Measurements from ENCODE around the gene PTAFR. TPM values are rescaled to one million over a fixed set of nuclear protein-coding genes. Genes with fewer than 3 reads are reported as not detected.
"Not testable (repeated sequence)": the region's sequence is repeated elsewhere in the genome, so short reads cannot be mapped to it uniquely, and the experiment has no call there.

Gene PTAFR
- total RNA-seq, 2 experiments from 2014 or later = 0.20 to 0.56 TPM

GRCh38 chr1:28150125-28150780 lies 26.2 kb downstream of the PTAFR start:
- H3K4me3 Mint-ChIP-seq = no peak overlapping the region
- no peaks in the 10 kb centered on the region for H3K9me3 Mint-ChIP-seq
- H3K27me3 Mint-ChIP-seq = peaks cover 37% of the 10 kb centered on the region
- CTCF ChIA-PET = interaction anchor here (0.8 kb wide), 1 partner anchor 14 kb away, joined by 3 read pairs; no protein-coding TSS in a partner anchor
- H3K36me3 Mint-ChIP-seq (ENCODE audit: low read depth) = no peaks in the 10 kb centered on the region
- H3K27ac Mint-ChIP-seq = no peak overlapping the region
- peaks cover 1% of the 10 kb centered on the region for H3K4me1 Mint-ChIP-seq
- DNase-seq = no peak
- POLR2A ChIA-PET = no interaction called here

GRCh38 chr1:28148880-28149195 lies 27.7 kb downstream of the PTAFR start:
- POLR2A ChIA-PET = no interaction called here
- no peak for DNase-seq
- Mint-ChIP-seq H3K4me1 (peaks cover 9% of the 10 kb centered on the region), H3K27me3 (peaks cover 35% of the 10 kb centered on the region), H3K27ac (no peak overlapping the region), H3K9me3 (no peaks in the 10 kb centered on the region), H3K4me3 (no peak overlapping the region), H3K36me3 (ENCODE audit: low read depth) (no peaks in the 10 kb centered on the region)
- CTCF ChIA-PET = interaction anchor here (1.5 kb wide), 1 partner anchor 15 kb away, joined by 3 read pairs; no protein-coding TSS in a partner anchor

- Mint-ChIP-seq H3K27ac (no peak overlapping the region), H3K9me3 (no peaks in the 10 kb centered on the region), H3K4me1 (peaks cover 9% of the 10 kb centered on the region), H3K36me3 (ENCODE audit: low read depth) (no peaks in the 10 kb centered on the region), H3K4me3 (no peak overlapping the region), H3K27me3 (peaks cover 38% of the 10 kb centered on the region)
- ChIA-PET CTCF (interaction anchor here (0.5 to 1.5 kb wide), 3 partner anchors 14 to 892 kb away, joined by 3 read pairs; no protein-coding TSS in a partner anchor), POLR2A (no interaction called here)
- DNase-seq = no peak
These were observed 29.0 kb downstream of the PTAFR start for GRCh38 chr1:28147264-28148094.

GRCh38 chr1:28145728-28146127 lies 30.8 kb downstream of the PTAFR start:
- CTCF ChIA-PET = interaction anchor here (1.0 kb wide), 1 partner anchor 24 kb away, joined by 3 read pairs; no protein-coding TSS in a partner anchor
- no peak overlapping the region for H3K27ac Mint-ChIP-seq
- no peaks in the 10 kb centered on the region for H3K9me3 Mint-ChIP-seq
- POLR2A ChIA-PET = no interaction called here
- H3K27me3 Mint-ChIP-seq = peaks cover 41% of the 10 kb centered on the region
- no peak for DNase-seq
- H3K36me3 Mint-ChIP-seq (ENCODE audit: low read depth) = no peaks in the 10 kb centered on the region
- peaks cover 9% of the 10 kb centered on the region for H3K4me1 Mint-ChIP-seq
- H3K4me3 Mint-ChIP-seq = no peak overlapping the region

GRCh38 chr1:28144203-28145135 lies 32.0 kb downstream of the PTAFR start:
- DNase-seq = peak; percentile 11
- no peaks in the 10 kb centered on the region for H3K36me3 Mint-ChIP-seq (ENCODE audit: low read depth)
- no peaks in the 10 kb centered on the region for H3K9me3 Mint-ChIP-seq
- H3K4me3 Mint-ChIP-seq = no peak overlapping the region
- POLR2A ChIA-PET = no interaction called here
- H3K27me3 Mint-ChIP-seq = peaks cover 41% of the 10 kb centered on the region
- H3K27ac Mint-ChIP-seq = no peak overlapping the region
- CTCF ChIA-PET = interaction anchor here (0.9 to 1.4 kb wide), 2 partner anchors 12 to 29 kb away, joined by 3 to 5 read pairs; no protein-coding TSS in a partner anchor
- H3K4me1 Mint-ChIP-seq = peaks cover 9% of the 10 kb centered on the region

DNA sequence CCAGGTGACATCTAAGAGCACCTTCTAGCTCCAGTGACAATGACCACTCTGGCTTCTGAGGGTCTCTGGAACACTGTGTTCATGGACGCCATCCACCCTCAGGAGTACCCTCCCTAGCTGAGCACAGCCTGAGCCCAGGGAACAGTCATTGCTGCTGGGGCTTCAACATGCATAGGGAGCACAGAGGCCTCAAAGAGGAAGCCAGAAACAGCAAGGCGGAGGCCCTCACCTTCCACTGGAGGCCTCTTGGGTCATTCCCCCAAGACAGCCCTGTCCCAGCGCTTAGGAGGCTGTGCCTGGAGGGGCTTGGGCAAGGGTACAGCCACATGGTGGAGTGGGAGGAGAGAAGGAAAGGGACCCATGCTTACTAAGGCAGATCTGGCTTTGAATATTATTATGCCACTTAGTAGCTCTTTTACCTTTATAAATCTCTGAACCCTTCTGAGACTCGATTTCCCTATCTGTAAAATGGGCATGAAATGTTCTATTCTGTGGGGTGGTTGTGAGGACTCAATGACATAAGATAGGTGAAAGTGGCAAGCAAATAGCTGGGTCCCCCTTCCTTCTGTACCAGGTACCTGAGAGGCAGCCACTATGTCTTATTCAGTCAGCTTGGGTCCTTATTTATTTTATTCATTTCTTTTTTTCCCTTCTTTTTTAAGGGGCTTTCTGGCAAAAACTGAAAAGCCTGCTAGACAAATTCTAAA lies 32.8 kb downstream of the PTAFR start:
- no peaks in the 10 kb centered on the region for H3K9me3 Mint-ChIP-seq
- peaks cover 43% of the 10 kb centered on the region for H3K27me3 Mint-ChIP-seq
- H3K36me3 Mint-ChIP-seq (ENCODE audit: low read depth) = no peaks in the 10 kb centered on the region
- H3K4me1 Mint-ChIP-seq = peaks cover 9% of the 10 kb centered on the region
- no peak for DNase-seq
- ChIA-PET POLR2A (no interaction called here), CTCF (interaction anchor here (0.9 to 1.4 kb wide), 2 partner anchors 13 to 30 kb away, joined by 3 to 5 read pairs; no protein-coding TSS in a partner anchor)
- no peak overlapping the region for H3K27ac Mint-ChIP-seq
- H3K4me3 Mint-ChIP-seq = no peak overlapping the region

DNA sequence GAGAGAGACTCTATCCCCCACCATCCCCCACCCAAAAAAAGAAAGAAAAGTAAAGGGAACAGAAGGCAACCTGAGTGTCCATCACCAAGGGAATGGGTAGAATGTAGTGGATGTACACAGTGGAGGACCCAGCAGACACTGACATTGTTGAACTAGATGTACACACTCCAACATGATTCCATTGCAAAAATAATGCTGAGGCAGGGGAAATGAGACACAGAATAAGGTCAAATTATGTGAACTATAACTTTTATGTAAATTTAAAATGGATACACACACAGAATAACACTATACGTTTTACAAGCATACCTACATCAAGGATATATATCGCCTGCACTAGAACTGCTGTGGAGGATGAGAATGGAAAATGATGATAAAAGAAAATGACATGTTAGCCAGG lies 34.8 kb downstream of the PTAFR start:
- ChIA-PET CTCF (no interaction called here), POLR2A (no interaction called here)
- Mint-ChIP-seq H3K36me3 (ENCODE audit: low read depth) (no peaks in the 10 kb centered on the region), H3K27ac (no peak overlapping the region), H3K4me1 (peaks cover 9% of the 10 kb centered on the region), H3K4me3 (no peak overlapping the region), H3K9me3 (no peaks in the 10 kb centered on the region), H3K27me3 (peaks cover 45% of the 10 kb centered on the region)
- no peak for DNase-seq

- POLR2A ChIA-PET; H3K36me3 Mint-ChIP-seq (ENCODE audit: low read depth); H3K9me3 Mint-ChIP-seq; DNase-seq; H3K27ac Mint-ChIP-seq; H3K4me1 Mint-ChIP-seq; H3K4me3 Mint-ChIP-seq: not testable (repeated sequence)
- peaks cover 54% of the 10 kb centered on the region for H3K27me3 Mint-ChIP-seq
- CTCF ChIA-PET = interaction anchor here (0.6 kb wide), 1 partner anchor 57 kb away, joined by 6 read pairs; no protein-coding TSS in a partner anchor
These were observed 36.6 kb downstream of the PTAFR start for GRCh38 chr1:28139866-28140265.

GRCh38 chr1:28139025-28139712 lies 37.3 kb downstream of the PTAFR start:
- Mint-ChIP-seq H3K27ac (no peak overlapping the region), H3K27me3 (peaks cover 55% of the 10 kb centered on the region)
- POLR2A ChIA-PET = no interaction called here

DNA sequence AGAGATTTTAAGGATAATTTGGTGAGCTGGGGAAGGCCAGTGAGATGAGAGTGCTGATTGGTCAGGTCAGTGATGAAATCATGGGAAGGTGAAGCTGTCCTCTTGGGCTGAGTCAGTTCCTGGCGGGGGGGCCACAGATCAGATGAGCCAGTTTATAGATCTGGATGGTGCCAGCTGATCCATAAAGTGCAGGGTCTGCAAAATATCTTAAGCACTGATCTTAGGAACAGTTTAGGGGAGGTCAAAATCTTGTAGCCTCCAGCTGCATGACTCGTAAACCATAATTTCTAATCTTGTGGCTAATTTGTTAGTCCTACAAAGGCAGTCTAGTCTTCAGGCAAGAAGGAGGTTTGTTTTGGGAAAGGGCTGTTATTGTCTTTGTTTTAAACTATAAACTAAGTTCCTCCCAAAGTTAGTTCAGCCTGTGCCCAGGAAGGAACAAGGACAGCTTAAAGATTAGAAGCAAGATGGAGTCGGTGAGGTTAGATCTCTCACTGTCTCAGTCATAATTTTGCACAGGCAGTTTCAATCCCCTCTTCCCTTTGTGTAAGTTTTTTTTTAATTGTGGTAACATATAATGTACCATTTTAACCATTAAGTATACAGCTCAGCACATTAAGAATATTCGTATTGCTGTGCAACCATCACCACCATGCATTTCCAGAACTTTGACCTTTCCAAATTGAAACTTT lies 39.4 kb downstream of the PTAFR start:
- CTCF ChIA-PET = interaction anchor here (0.9 kb wide), 1 partner anchor 16 kb away, joined by 3 read pairs; no protein-coding TSS in a partner anchor
- H3K4me1 Mint-ChIP-seq = no peaks in the 10 kb centered on the region
- H3K27me3 Mint-ChIP-seq = peaks cover 64% of the 10 kb centered on the region
- no peak overlapping the region for H3K4me3 Mint-ChIP-seq
- H3K9me3 Mint-ChIP-seq = peaks cover 2% of the 10 kb centered on the region
- POLR2A ChIA-PET = no interaction called here
- H3K36me3 Mint-ChIP-seq (ENCODE audit: low read depth) = no peaks in the 10 kb centered on the region
- DNase-seq = no peak
- H3K27ac Mint-ChIP-seq = no peak overlapping the region

More at GRCh38 chr1:28139025-28139712, 37.3 kb downstream of the PTAFR start:
- H3K36me3 Mint-ChIP-seq (ENCODE audit: low read depth) = no peaks in the 10 kb centered on the region
- peaks cover 1% of the 10 kb centered on the region for H3K4me1 Mint-ChIP-seq
- no peak for DNase-seq
- CTCF ChIA-PET = no interaction called here
- no peaks in the 10 kb centered on the region for H3K9me3 Mint-ChIP-seq
- no peak overlapping the region for H3K4me3 Mint-ChIP-seq

GRCh38 chr1:28136169-28136921 lies 40.1 kb downstream of the PTAFR start:
- Mint-ChIP-seq H3K36me3 (ENCODE audit: low read depth) (no peaks in the 10 kb centered on the region), H3K9me3 (peaks cover 2% of the 10 kb centered on the region), H3K4me1 (no peaks in the 10 kb centered on the region), H3K27me3 (peaks cover 63% of the 10 kb centered on the region), H3K4me3 (no peak overlapping the region), H3K27ac (no peak overlapping the region)
- no peak for DNase-seq
- CTCF ChIA-PET = interaction anchor here (0.9 to 1.4 kb wide), 2 partner anchors 16 to 17 kb away, joined by 3 to 4 read pairs; no protein-coding TSS in a partner anchor
- POLR2A ChIA-PET = no interaction called here
